GM19193 (cell line): ENCODE measurements around the gene KDM4C.

Experiments
- POLR2A ChIP-seq: IDR thresholded peaks from 4 replicates; pipeline ENCODE4 v1.6.1; 2011; ENCODE audit not compliant: insufficient read depth, insufficient read length; ENCODE audit errors: extremely low read depth

KDM4C gene

GRCh38 chr9:6788162-6789016 is 30.6 kb downstream of the KDM4C start:
- TF ChIP-seq POLR2A = no peak

- TF ChIP-seq POLR2A = no peak
These were observed 33.1 kb downstream of the KDM4C start for GRCh38 chr9:6790866-6791265.

DNA sequence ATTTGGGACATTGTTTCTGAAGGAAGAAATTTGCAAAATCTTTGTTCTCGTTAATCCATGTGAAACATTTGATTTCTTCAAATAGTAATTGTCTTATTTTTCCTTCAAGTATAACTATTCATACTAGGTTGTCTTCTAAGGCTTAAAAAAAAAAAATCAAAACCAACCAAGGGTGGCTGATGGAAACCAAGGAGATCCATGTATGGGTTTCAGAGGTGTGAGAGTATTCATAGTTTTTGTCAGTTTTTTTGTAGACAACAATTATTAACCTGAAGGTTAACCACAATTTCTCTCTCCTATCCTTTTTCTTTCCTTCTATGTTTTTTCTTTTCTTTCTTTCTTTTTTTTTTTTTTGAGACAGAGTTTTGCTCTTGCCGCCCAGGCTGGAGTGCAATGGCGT is 35.4 kb downstream of the KDM4C start:
- no peak for TF ChIP-seq POLR2A

DNA sequence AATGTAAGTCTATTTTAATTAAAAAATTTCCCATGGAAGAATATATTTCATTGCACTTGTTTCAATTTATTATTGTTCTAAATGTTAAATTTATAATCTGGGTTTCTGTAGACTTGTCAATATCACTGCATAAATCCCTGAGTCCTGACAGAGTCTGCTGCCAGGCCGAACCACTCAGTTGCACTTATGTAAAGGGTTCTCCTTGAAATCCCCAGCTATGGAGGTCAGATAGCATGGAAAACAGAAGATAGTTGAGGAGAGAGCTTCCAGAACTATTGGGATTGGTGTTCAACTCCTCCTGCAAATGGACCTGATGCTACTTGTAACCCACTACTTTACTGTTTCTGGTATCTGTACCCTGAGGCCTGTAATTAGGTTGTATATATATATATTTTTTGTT is 37.2 kb downstream of the KDM4C start:
- TF ChIP-seq POLR2A = no peak

- TF ChIP-seq POLR2A = no peak
These were observed 45.2 kb downstream of the KDM4C start for GRCh38 chr9:6802926-6803325.

- no peak for TF ChIP-seq POLR2A
These were observed 47.8 kb downstream of the KDM4C start for GRCh38 chr9:6805532-6805931.

- TF ChIP-seq POLR2A = no peak
These were observed 53.7 kb downstream of the KDM4C start for GRCh38 chr9:6811436-6811835.

GRCh38 chr9:6816581-6816980 is 58.8 kb downstream of the KDM4C start:
- TF ChIP-seq POLR2A = no peak

DNA sequence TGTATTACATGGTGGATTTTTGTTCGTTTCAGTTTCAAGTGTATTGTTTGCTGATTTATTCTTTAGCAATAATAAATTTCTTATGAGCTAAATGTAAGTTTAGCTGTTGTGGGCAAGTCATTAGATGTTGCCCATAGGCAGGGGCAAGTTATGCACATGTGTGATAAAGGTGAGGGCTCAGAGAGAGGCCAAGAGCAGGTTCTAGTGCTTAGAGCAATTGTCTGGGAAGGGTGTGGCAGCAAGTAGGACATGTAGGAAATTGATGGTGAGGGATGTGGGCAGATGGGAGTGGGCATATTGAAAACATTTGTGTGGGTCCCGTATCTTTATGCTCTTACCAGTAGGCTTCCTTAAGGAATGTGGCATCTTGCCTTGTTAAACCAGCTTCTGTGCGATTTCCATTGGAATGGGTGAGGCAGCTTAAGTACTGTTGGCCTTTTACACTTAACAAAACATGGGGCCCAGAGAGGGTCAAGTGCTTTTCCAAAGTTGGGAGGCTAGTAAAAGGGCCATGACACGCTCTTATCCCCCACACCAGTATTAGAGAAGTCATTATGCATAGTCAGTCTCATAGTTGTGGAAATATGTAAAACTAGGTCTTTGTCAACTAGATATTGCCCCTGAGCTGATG is 60.6 kb downstream of the KDM4C start:
- TF ChIP-seq POLR2A = no peak

- TF ChIP-seq POLR2A = no peak
These were observed 61.3 kb downstream of the KDM4C start for GRCh38 chr9:6819112-6819511.

DNA sequence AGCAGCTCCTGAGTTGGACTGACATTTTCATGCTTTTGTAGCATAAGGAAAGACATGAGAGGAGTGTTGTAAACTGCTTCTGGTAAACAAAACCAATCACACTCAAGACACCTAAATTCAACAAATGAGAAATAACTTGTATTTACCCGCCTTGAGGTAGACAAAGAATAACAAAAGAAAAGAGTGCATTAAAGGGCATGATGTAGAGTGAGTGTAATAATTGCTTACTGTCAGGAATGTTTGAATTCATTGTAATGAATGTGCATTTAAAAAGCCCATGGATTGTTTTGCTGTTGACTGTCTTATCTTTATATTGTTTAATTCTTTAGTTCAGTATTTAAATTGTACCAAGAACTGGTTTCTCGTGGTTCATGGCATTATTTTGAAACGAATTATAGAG is 61.8 kb downstream of the KDM4C start:
- TF ChIP-seq POLR2A = no peak

GRCh38 chr9:6822696-6823095 is 64.9 kb downstream of the KDM4C start:
- TF ChIP-seq POLR2A = no peak

DNA sequence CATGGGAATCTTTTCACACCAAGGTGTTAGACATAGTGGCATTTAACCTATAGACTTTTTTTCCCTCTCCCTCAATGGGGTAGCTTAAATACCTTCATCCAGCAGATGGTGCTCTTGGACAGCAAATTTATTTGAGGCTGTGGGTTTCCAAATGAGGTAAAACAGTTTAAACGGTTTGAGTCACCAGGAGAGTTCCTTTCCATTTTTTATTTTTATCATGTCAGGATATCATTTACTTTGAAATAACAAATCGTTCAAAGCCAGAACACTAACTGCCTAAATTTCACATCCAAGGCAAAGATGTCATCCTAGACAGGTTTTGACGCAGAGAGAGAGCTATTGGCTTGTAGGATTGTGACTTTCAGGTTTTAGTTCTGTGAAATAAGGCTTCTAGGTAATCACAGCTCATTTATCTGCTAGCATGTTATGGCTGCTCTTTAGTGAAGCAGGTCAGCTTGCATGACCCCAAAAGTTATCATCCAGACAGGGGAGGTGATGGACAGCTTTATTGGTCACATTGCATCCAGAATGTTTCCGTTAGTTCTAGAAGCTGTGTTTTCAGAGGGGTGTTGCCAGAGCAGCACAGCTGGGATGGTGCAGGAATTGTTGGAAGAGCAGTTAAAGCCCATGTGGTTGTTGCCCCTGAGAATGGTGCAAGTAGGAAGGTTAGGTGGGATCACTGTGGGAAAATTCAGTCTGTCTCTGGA is 69.8 kb downstream of the KDM4C start:
- TF ChIP-seq POLR2A = no peak

DNA sequence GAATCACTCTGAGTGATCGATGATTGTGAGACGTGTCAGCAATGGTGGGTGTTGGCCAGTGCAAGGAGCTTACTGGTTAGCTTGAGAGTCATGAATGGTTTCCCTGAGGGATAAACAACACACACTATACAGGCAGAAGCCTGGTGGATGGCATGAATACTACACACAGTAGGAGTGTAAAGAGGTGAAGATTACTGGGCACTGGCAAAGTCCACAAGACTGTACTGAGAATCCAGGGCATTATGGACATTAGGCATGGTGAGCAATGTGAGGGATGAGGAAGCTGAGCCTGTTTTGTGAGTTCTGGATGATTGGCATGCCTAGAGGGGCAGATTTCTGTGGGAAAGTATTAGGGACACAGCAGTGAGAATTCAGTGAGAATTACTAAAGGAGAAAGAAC is 71.3 kb downstream of the KDM4C start:
- TF ChIP-seq POLR2A = no peak

GRCh38 chr9:6829536-6829935 is 71.8 kb downstream of the KDM4C start:
- no peak for TF ChIP-seq POLR2A
